ENCODE data around the gene C10orf90.

- TF ChIP-seq CTCF (IDR thresholded peaks at IDR 0.05; ENCODE audit: poor library complexity) (no peak), EZH2 (IDR thresholded peaks at IDR 0.05; ENCODE audit: borderline replicate concordance) (no peak), EZH2phosphoT487 (IDR thresholded peaks at IDR 0.05; ENCODE audit: low read depth, severe bottlenecking, unreplicated experiment) (no peak)
These were observed 19.0 kb downstream of the C10orf90 start for GRCh38 chr10:126651467-126651866.

All from hepatocyte (in vitro differentiated cells).